Naive thymus-derived CD8-positive, alpha-beta T cell (primary cell): ENCODE data around the gene SKOR1. TPM values are rescaled to one million over a fixed set of nuclear protein-coding genes. Genes with fewer than 3 reads are reported as not detected.
A peak's percentile ranks its signal among the peaks of the same experiment; 100 is the strongest.

Experiments
- ATAC-seq, 2 donors: fragments of 150-1000 bp; cut with Tn5 transposase in 1 of 2; sonication (Bioruptor Pico), chemical (Tn5 transposase) in 1 of 2; 1 replicate in 1 of 2; 2 replicates in 1 of 2; pipeline ENCODE4 v1.10.0; 2021; ENCODE audit warnings: mild to moderate bottlenecking in 2 of 2, moderate library complexity in 2 of 2
- POLR2A ChIA-PET: fragments of 350-600 bp; sonication (Branson Sonifier 250); formaldehyde crosslinking; loops from one replicate; lab custom pipeline; 2021; ENCODE audit warnings: antibody characterized with exemption; lab: Charles Lee
- DNase-seq, 10 donors: peaks; one replicate each; pipeline versions ENCODE4 v3.0.0 to v3.0.0-alpha.2; 2020 to 2022
- H3K27ac Mint-ChIP-seq, 10 donors: one replicate each; pipeline ENCODE4 v1.8.0; 2020 to 2022; ENCODE audit warnings: mild to moderate bottlenecking in 10 of 10, mixed read lengths in 10 of 10, moderate library complexity in 4 of 10, inconsistent platforms in 1 of 10
- H3K27me3 Mint-ChIP-seq, 5 donors: one replicate each; pipeline ENCODE4 v1.8.0; 2021 to 2022; ENCODE audit warnings: mixed read lengths in 5 of 5
- H3K36me3 Mint-ChIP-seq, 3 donors: one replicate each; pipeline ENCODE4 v1.8.0; 2020 to 2022; ENCODE audit warnings: mixed read lengths in 3 of 3, mild to moderate bottlenecking in 2 of 3, inconsistent platforms in 1 of 3
- H3K4me1 Mint-ChIP-seq, 4 donors: one replicate each; pipeline ENCODE4 v1.8.0; 2021 to 2022; ENCODE audit warnings: mixed read lengths in 4 of 4
- H3K4me3 Mint-ChIP-seq, 10 donors: one replicate each; pipeline ENCODE4 v1.8.0; 2020 to 2022; ENCODE audit warnings: mild to moderate bottlenecking in 10 of 10, mixed read lengths in 10 of 10, moderate library complexity in 6 of 10, inconsistent platforms in 1 of 10
- H3K9me3 Mint-ChIP-seq, 9 donors: one replicate each; pipeline ENCODE4 v1.8.0; 2020 to 2022; ENCODE audit warnings: mixed read lengths in 9 of 9, mild to moderate bottlenecking in 3 of 9, inconsistent platforms in 1 of 9, moderate library complexity in 1 of 9
- polyA plus RNA-seq, 3 donors: library from polyadenylated mRNA; unstranded; fragments of 300-500 nt; fragmentation: Illumina TruSeq; gene quantifications; one replicate each; pipeline ENCODE4 v1.2.3, GENCODE V29; 2021
- total RNA-seq, 8 experiments: library from RNA in 2 of 8; stranded (reverse) in 2 of 8; gene quantifications; one replicate each; pipeline ENCODE4 v1.2.3 and lab custom pipeline; 2021 to 2026

Gene SKOR1
- total and polyA plus RNA-seq, 5 experiments from 2014 or later = 0.05 to 1.4 (median 1.0) TPM; not detected in 2

- ATAC-seq (no peak), DNase-seq (no peak)
- H3K27ac Mint-ChIP-seq = no peak overlapping the region
- no peaks in the 10 kb centered on the region for H3K36me3 Mint-ChIP-seq
- peaks cover 32 to 80% (median 57%) of the 10 kb centered on the region in 5 donors for H3K27me3 Mint-ChIP-seq
- peak overlapping the region in 7 of 10 donors; percentile 43 to 76 (median 57) for H3K4me3 Mint-ChIP-seq
- POLR2A ChIA-PET = interaction anchor here (1.4 kb wide), 1 partner anchor 47 kb away, joined by 4 read pairs; no protein-coding TSS in a partner anchor
- peaks cover 18 to 58% (median 56%) of the 10 kb centered on the region in 4 donors for H3K4me1 Mint-ChIP-seq
- H3K9me3 Mint-ChIP-seq = peaks cover 0 to 4% (median 0%) of the 10 kb centered on the region in 9 donors
These were observed 4.6 kb downstream of the SKOR1 start for GRCh38 chr15:67829647-67830504.

GRCh38 chr15:67831363-67831762 lies 6.1 kb downstream of the SKOR1 start:
- peak overlapping the region in 1 of 10 donors; percentile 7 for H3K4me3 Mint-ChIP-seq
- no peaks in the 10 kb centered on the region for H3K36me3 Mint-ChIP-seq
- POLR2A ChIA-PET = no interaction called here
- H3K4me1 Mint-ChIP-seq = peaks cover 19 to 63% (median 54%) of the 10 kb centered on the region in 4 donors
- ATAC-seq (no peak), DNase-seq (no peak)
- peaks cover 0 to 3% (median 0%) of the 10 kb centered on the region in 9 donors for H3K9me3 Mint-ChIP-seq
- peak overlapping the region in 1 of 10 donors; percentile 34 for H3K27ac Mint-ChIP-seq
- H3K27me3 Mint-ChIP-seq = peaks cover 33 to 86% (median 55%) of the 10 kb centered on the region in 5 donors

GRCh38 chr15:67832031-67832551 lies 6.8 kb downstream of the SKOR1 start:
- no peak for DNase-seq
- Mint-ChIP-seq H3K27ac (peak overlapping the region in 1 of 10 donors; percentile 33), H3K27me3 (peaks cover 32 to 87% (median 56%) of the 10 kb centered on the region in 5 donors), H3K4me3 (peak overlapping the region in 1 of 10 donors; percentile 7), H3K4me1 (peaks cover 21 to 65% (median 55%) of the 10 kb centered on the region in 4 donors), H3K9me3 (peaks cover 0 to 2% (median 0%) of the 10 kb centered on the region in 9 donors), H3K36me3 (no peaks in the 10 kb centered on the region)
- no peak for ATAC-seq
- POLR2A ChIA-PET = interaction anchor here (0.7 kb wide), 1 partner anchor 310 kb away, joined by 3 read pairs; no protein-coding TSS in a partner anchor

- Mint-ChIP-seq H3K27ac (peak overlapping the region in 3 of 10 donors; percentile 16 to 76 (median 43)), H3K4me1 (peaks cover 21 to 63% (median 57%) of the 10 kb centered on the region in 4 donors), H3K36me3 (no peaks in the 10 kb centered on the region), H3K4me3 (peak overlapping the region; percentile 47 to 89 (median 85)), H3K9me3 (peaks cover 0 to 2% (median 0%) of the 10 kb centered on the region in 9 donors), H3K27me3 (peaks cover 32 to 84% (median 56%) of the 10 kb centered on the region in 5 donors)
- POLR2A ChIA-PET = interaction anchor here (0.6 to 1.2 kb wide), 2 partner anchors 8 to 348 kb away, joined by 3 read pairs; no protein-coding TSS in a partner anchor
- DNase-seq (no peak), ATAC-seq (no peak)
These were observed 7.8 kb downstream of the SKOR1 start for GRCh38 chr15:67832897-67833709.

GRCh38 chr15:67833710-67834511 lies 8.6 kb downstream of the SKOR1 start:
- Mint-ChIP-seq H3K9me3 (peaks cover 0 to 2% (median 0%) of the 10 kb centered on the region in 9 donors), H3K27me3 (peaks cover 30 to 75% (median 50%) of the 10 kb centered on the region in 5 donors), H3K4me1 (peaks cover 20 to 62% (median 57%) of the 10 kb centered on the region in 4 donors), H3K27ac (peak overlapping the region in 2 of 10 donors; percentile 4 to 50), H3K4me3 (peak overlapping the region; percentile 77 to 89 (median 85)), H3K36me3 (no peaks in the 10 kb centered on the region)
- DNase-seq (peak in 1 of 10 donors; percentile 41), ATAC-seq (peak; percentile 36 to 41)
- POLR2A ChIA-PET = interaction anchor here (0.6 to 2.4 kb wide), 3 partner anchors 9 to 348 kb away, joined by 3 to 20 read pairs (median 3); no protein-coding TSS in a partner anchor

GRCh38 chr15:67834581-67835296 lies 9.4 kb downstream of the SKOR1 start:
- Mint-ChIP-seq H3K36me3 (no peaks in the 10 kb centered on the region), H3K27me3 (peaks cover 27 to 67% (median 45%) of the 10 kb centered on the region in 5 donors), H3K27ac (peak overlapping the region in 2 of 10 donors; percentile 43 to 56), H3K4me1 (peaks cover 20 to 64% (median 55%) of the 10 kb centered on the region in 4 donors), H3K9me3 (peaks cover 0 to 2% (median 0%) of the 10 kb centered on the region in 9 donors), H3K4me3 (peak overlapping the region; percentile 77 to 89 (median 85))
- POLR2A ChIA-PET = interaction anchor here (0.6 to 2.4 kb wide), 3 partner anchors 8 to 923 kb away, joined by 3 to 20 read pairs (median 3); no protein-coding TSS in a partner anchor
- ATAC-seq (peak; percentile 6 to 19), DNase-seq (no peak)

- POLR2A ChIA-PET = interaction anchor here (0.7 to 2.4 kb wide), 4 partner anchors 9 to 378 kb away, joined by 3 to 20 read pairs (median 5); partner anchors contain the start of gene MAP2K5
- peak in 1 of 10 donors; percentile 30 for DNase-seq
- ATAC-seq = no peak
These were observed 10.2 kb downstream of the SKOR1 start for GRCh38 chr15:67835297-67836133.

GRCh38 chr15:67836134-67836455 lies 10.8 kb downstream of the SKOR1 start:
- Mint-ChIP-seq H3K9me3 (peaks cover 0 to 5% (median 2%) of the 10 kb centered on the region in 9 donors), H3K27ac (peak overlapping the region in 2 of 10 donors; percentile 69 to 93), H3K4me3 (peak overlapping the region; percentile 77 to 89 (median 85)), H3K4me1 (peaks cover 25 to 62% (median 55%) of the 10 kb centered on the region in 4 donors), H3K27me3 (peaks cover 17 to 56% (median 33%) of the 10 kb centered on the region in 5 donors), H3K36me3 (peaks cover 0 to 4% (median 0%) of the 10 kb centered on the region in 3 donors)
- ATAC-seq (no peak), DNase-seq (no peak)
- POLR2A ChIA-PET = interaction anchor here (1.0 to 2.4 kb wide), 3 partner anchors 53 to 378 kb away, joined by 4 to 20 read pairs (median 6); partner anchors contain the start of gene MAP2K5

More at GRCh38 chr15:67835297-67836133, 10.2 kb downstream of the SKOR1 start:
- Mint-ChIP-seq H3K9me3 (peaks cover 0 to 5% (median 2%) of the 10 kb centered on the region in 9 donors), H3K27me3 (peaks cover 22 to 62% (median 39%) of the 10 kb centered on the region in 5 donors), H3K36me3 (peaks cover 0 to 4% (median 0%) of the 10 kb centered on the region in 3 donors), H3K4me1 (peaks cover 24 to 62% (median 54%) of the 10 kb centered on the region in 4 donors), H3K4me3 (peak overlapping the region; percentile 77 to 89 (median 85)), H3K27ac (peak overlapping the region in 3 of 10 donors; percentile 19 to 56 (median 43))

- peaks cover 0 to 5% (median 2%) of the 10 kb centered on the region in 9 donors for H3K9me3 Mint-ChIP-seq
- H3K4me1 Mint-ChIP-seq = peaks cover 27 to 65% (median 57%) of the 10 kb centered on the region in 4 donors
- peak overlapping the region; percentile 77 to 89 (median 85) for H3K4me3 Mint-ChIP-seq
- POLR2A ChIA-PET = interaction anchor here (1.0 to 2.4 kb wide), 3 partner anchors 53 to 379 kb away, joined by 4 to 20 read pairs (median 6); partner anchors contain the start of gene MAP2K5
- no peak for ATAC-seq
- H3K27ac Mint-ChIP-seq = peak overlapping the region in 8 of 10 donors; percentile 20 to 93 (median 73)
- peaks cover 17 to 52% (median 30%) of the 10 kb centered on the region in 5 donors for H3K27me3 Mint-ChIP-seq
- peaks cover 0 to 4% (median 0%) of the 10 kb centered on the region in 3 donors for H3K36me3 Mint-ChIP-seq
- peak in 7 of 10 donors; percentile 30 to 71 (median 54) for DNase-seq
These were observed 11.2 kb downstream of the SKOR1 start for GRCh38 chr15:67836477-67836876.
